HG03378 (cell line): Measurements from ENCODE around the gene TEC.

Experiments
- ATAC-seq: cut with Tn5 transposase; IDR thresholded peaks from one replicate; pipeline ENCODE4 v1.9.1; 2021; ENCODE audit warnings: mild to moderate bottlenecking, moderate library complexity; ENCODE audit not compliant: unreplicated experiment

TEC gene

GRCh38 chr4:48093991-48094416 is 175.6 kb downstream of the TEC start:
- ATAC-seq, result no peak

GRCh38 chr4:48090621-48091020 is 179.0 kb downstream of the TEC start:
- ATAC-seq, result no peak

GRCh38 chr4:48085821-48086589 is 183.6 kb downstream of the TEC start:
- no peak for ATAC-seq
